Upper lobe of left lung (tissue), 6 donors: Measurements from ENCODE around the gene COLEC11. TPM values are rescaled to one million over a fixed set of nuclear protein-coding genes. Genes with fewer than 3 reads are reported as not detected.

Experiments used
- ATAC-seq, 2 donors: fragments of 200-7000 bp; cut with Tn5 transposase; one replicate each; pipeline ENCODE4 v1.9.1; 2022; ENCODE audit warnings: mild to moderate bottlenecking in 2 of 2, moderate library complexity in 2 of 2; ENCODE audit not compliant: low FRiP score in 2 of 2
- DNase-seq, 2 donors: peaks; one replicate each; pipeline ENCODE4 v3.0.0-alpha.2; 2019 to 2020
- H3K27ac ChIP-seq, 4 donors: fragments of 200-600 bp; sonication (generic); one replicate each; pipeline ENCODE4 v1.5.1; 2016 to 2019
- H3K27me3 ChIP-seq, 4 donors: fragments of 200-600 bp; sonication (generic); one replicate each; pipeline ENCODE4 v1.5.1; 2017 to 2019
- H3K36me3 ChIP-seq, 4 donors: fragments of 200-600 bp; sonication (generic); one replicate each; pipeline ENCODE4 v1.5.1; 2016 to 2019
- H3K4me1 ChIP-seq, 4 donors: fragments of 200-600 bp; sonication (generic); one replicate each; pipeline ENCODE4 v1.5.1; 2018 to 2019
- H3K4me3 ChIP-seq, 4 donors: fragments of 200-600 bp; sonication (generic); one replicate each; pipeline ENCODE4 v1.5.1; 2017 to 2019; ENCODE audit warnings: mild to moderate bottlenecking in 2 of 4, moderate library complexity in 1 of 4
- H3K9me3 ChIP-seq, 4 donors: fragments of 200-600 bp; sonication (generic); one replicate each; pipeline ENCODE4 v1.5.1; 2018 to 2019
- EP300 ChIP-seq, 4 donors: sonication (generic); formaldehyde crosslinking; IDR thresholded peaks; one replicate each; pipeline ENCODE4 v1.5.1; 2017; ENCODE audit warnings: antibody characterized with exemption in 4 of 4, control low read depth in 2 of 4
- POLR2A ChIP-seq, 4 donors: fragments of 450-650 bp; IDR thresholded peaks; one replicate each; pipeline ENCODE4 v1.5.1; 2016 to 2017; ENCODE audit warnings: antibody characterized with exemption in 4 of 4, mild to moderate bottlenecking in 2 of 4
- POLR2AphosphoS5 ChIP-seq, 2 donors: sonication (generic); formaldehyde crosslinking; IDR thresholded peaks; one replicate each; pipeline ENCODE4 v1.5.1; 2017; ENCODE audit warnings: antibody characterized with exemption in 2 of 2
- WGBS, 2 donors: methylation state at CpG; one replicate each; pipeline ENCODE4 v1.1.5; 2017 to 2018; 5-methylcytosine and 5-hydroxymethylcytosine counted together
- total RNA-seq, 6 donors: library from RNA; depleted of rRNA in 4 of 6; stranded (reverse); fragments of >200 nt in 4 of 6; gene quantifications; one replicate each; pipeline versions ENCODE4 v1.1.0 to v1.2.1, GENCODE V29; 2016 to 2021
- TF ChIP-seq, protein P1 (sequence below), 6 experiments: fragments of 450-650 bp in 4 of 6; fragments of 200-600 bp in 2 of 6; sonication (generic) in 2 of 6; IDR thresholded peaks; one replicate each; pipeline ENCODE4 v1.5.1; 2016 to 2019; ENCODE audit warnings: antibody characterized with exemption in 6 of 6
- donor health status: DM: no; HTN: no; CAD: no; lungs with moderate emphysema.
- donor health status: DM: no; HTN: yes; CAD: no; lungs with severe emphysema.

The COLEC11 gene
- total RNA-seq, 6 donors from 2014 or later, result 0.79 to 2.3 (median 1.3) TPM; not detected in 1

DNA sequence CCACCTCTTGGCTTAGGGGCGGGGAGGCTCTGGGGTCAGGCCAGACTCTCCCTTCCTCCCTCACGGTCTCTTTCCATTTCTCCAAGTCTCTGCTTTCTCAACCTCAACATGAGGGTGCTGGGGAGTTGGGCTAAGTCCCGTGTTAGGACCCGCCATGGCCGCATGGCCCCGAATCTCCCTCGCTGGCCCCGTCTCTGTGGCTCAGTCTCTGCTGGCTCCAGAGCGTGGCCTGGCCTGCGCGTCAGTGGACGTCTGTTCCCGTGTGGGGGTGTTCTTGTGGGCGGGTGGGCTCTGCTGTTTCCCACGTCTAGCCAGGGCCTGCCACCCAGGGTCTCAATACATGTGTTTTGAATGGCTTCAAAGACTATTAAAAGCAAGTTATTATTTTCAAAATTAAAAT is 75.5 kb downstream of the COLEC11 start:
- Histone ChIP-seq H3K27ac (no peak overlapping the region), H3K4me1 (peaks cover 0 to 3% (median 0%) of the 10 kb centered on the region in 4 donors), H3K27me3 (no peaks in the 10 kb centered on the region), H3K36me3 (no peaks in the 10 kb centered on the region), H3K9me3 (no peaks in the 10 kb centered on the region), H3K4me3 (no peak overlapping the region)
- no peak for TF ChIP-seq POLR2AphosphoS5 (IDR thresholded peaks at IDR 0.05)
- TF ChIP-seq, protein P1, sequence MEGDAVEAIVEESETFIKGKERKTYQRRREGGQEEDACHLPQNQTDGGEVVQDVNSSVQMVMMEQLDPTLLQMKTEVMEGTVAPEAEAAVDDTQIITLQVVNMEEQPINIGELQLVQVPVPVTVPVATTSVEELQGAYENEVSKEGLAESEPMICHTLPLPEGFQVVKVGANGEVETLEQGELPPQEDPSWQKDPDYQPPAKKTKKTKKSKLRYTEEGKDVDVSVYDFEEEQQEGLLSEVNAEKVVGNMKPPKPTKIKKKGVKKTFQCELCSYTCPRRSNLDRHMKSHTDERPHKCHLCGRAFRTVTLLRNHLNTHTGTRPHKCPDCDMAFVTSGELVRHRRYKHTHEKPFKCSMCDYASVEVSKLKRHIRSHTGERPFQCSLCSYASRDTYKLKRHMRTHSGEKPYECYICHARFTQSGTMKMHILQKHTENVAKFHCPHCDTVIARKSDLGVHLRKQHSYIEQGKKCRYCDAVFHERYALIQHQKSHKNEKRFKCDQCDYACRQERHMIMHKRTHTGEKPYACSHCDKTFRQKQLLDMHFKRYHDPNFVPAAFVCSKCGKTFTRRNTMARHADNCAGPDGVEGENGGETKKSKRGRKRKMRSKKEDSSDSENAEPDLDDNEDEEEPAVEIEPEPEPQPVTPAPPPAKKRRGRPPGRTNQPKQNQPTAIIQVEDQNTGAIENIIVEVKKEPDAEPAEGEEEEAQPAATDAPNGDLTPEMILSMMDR (IDR thresholded peaks at IDR 0.05), result no peak
- TF ChIP-seq EP300 (IDR thresholded peaks at IDR 0.05), result no peak
- no peak for TF ChIP-seq POLR2A (IDR thresholded peaks at IDR 0.05)
- ATAC-seq (no peak), DNase-seq (peak in 1 of 2 donors; percentile 72)
- 92% methylated on average over 15 of the region's 15 CpGs for WGBS, 2 donors

DNA sequence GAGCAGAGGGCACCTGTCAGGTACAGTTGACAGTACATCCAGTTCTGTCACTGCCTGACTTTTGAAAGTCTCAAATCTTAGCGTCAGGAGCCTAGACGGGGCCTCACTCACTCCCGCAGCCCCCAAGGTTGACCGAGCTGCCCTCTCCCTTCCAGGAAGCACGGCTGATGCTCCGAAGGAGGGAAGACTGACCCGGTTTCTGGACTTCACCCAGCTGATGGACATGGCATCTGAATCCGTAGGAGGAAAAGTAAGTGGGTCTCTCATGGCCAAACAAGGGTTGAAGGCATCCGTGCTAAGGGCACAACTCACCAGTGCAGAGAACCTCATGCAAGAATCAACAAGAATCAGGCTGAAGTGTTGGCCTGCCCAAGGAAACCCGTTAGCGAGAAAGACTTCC is 76.0 kb downstream of the COLEC11 start:
- Histone ChIP-seq H3K36me3 (no peaks in the 10 kb centered on the region), H3K4me1 (peaks cover 0 to 3% (median 0%) of the 10 kb centered on the region in 4 donors), H3K9me3 (no peaks in the 10 kb centered on the region), H3K27ac (no peak overlapping the region), H3K27me3 (no peaks in the 10 kb centered on the region), H3K4me3 (no peak overlapping the region)
- ATAC-seq (no peak), DNase-seq (no peak)
- 81 to 87% methylated on average over 11 of the region's 11 CpGs for WGBS, 2 donors
- TF ChIP-seq POLR2AphosphoS5 (IDR thresholded peaks at IDR 0.05), result no peak

DNA sequence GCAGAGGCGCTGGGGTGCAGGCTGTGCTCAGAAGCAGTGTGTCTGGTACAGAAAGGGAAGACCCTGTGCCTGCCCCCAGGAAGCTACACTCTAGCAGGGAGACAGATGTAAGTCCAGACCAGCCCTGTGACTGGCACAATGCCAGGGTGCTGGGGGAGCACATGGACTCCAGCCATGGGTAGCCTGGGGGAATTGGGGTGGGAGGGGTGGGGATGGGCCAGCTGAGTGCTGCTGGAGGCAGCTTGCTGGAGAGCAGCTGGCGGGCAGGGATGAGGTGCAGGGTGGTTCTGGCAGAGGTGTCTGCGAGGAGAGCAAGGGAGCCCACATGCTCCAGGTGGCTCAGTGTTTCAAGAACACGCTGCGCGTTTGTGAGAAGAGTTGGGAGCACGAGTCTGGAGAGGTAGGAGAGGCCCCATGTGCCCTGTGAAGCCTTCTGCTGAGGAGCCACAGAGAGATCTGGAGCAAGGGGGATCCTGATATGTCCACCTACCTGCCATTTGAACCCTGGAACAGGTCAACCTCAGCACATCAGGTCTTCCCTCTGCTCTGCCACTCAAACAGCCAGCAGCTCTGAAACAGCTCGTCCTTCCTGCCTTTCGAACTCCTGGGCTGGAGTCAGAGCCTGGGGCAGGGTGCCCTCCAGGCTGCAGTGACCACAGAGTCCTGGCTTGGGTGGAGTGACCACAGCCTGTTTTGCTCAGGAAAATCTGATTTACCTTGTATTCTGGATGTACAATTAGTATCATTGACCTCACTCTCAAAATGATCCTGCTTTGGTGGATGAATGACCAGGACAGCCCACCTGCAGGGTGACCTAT is 78.2 kb downstream of the COLEC11 start:
- TF ChIP-seq POLR2AphosphoS5 (IDR thresholded peaks at IDR 0.05), result no peak
- TF ChIP-seq, protein P1 (IDR thresholded peaks at IDR 0.05), result no peak
- no peak for TF ChIP-seq EP300 (IDR thresholded peaks at IDR 0.05)
- no peak for TF ChIP-seq POLR2A (IDR thresholded peaks at IDR 0.05)
- ATAC-seq, result no peak

DNA sequence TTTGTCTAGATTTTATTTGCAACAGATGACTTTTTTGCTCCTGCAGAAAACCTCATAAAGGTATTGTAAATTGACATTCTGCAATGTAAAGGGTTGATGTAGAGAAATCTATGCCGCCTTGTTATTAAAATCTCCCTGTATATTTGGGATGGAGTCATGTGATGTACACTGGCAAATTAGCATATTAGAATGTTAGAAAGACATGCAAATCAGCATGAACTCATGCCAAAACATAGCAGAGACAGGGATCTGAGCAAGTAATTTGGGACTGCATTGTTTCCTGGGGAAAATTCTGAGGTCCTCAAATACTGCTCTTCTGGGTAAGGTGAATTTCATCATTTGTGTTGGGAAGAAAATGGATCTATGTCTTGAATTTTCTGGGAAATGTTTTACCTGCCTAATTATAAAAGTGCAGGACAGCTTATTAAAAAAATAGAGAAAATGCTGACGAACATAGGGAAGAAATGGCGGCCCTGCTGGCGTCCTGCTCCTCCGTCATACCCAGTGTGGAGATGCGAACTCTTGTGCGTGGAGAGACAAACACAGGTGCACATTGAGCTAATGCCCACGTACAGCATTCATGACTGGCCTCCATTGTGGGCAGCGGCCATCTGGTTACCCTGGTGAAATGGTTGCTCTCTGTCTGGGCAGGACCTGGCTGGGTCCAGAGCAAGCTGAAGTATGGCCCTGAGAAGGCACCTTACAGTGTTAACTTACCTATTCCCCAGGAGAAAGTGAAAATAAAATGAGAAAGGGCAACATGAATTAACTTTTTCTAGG is 79.3 kb downstream of the COLEC11 start:
- Histone ChIP-seq H3K36me3 (no peaks in the 10 kb centered on the region), H3K27me3 (no peaks in the 10 kb centered on the region), H3K27ac (no peak overlapping the region), H3K4me3 (no peak overlapping the region), H3K4me1 (no peaks in the 10 kb centered on the region), H3K9me3 (no peaks in the 10 kb centered on the region)
- no peak for ATAC-seq
- 89 to 90% methylated on average over 8 to 9 of the region's 9 CpGs for WGBS, 2 donors
- TF ChIP-seq POLR2AphosphoS5 (IDR thresholded peaks at IDR 0.05) (no peak), EP300 (IDR thresholded peaks at IDR 0.05) (no peak), POLR2A (IDR thresholded peaks at IDR 0.05) (no peak)
- TF ChIP-seq, protein P1 (IDR thresholded peaks at IDR 0.05), result no peak
- no peak for DNase-seq

More for the DNA sequence above, 78.2 kb downstream of the COLEC11 start:
- H3K27me3 ChIP-seq, result no peaks in the 10 kb centered on the region
- DNase-seq, result no peak
- no peaks in the 10 kb centered on the region for H3K9me3 ChIP-seq
- no peak overlapping the region for H3K27ac ChIP-seq
- 73 to 86% methylated on average over 9 of the region's 9 CpGs for WGBS, 2 donors
- no peak overlapping the region for H3K4me3 ChIP-seq
- no peaks in the 10 kb centered on the region for H3K4me1 ChIP-seq
- no peaks in the 10 kb centered on the region for H3K36me3 ChIP-seq

DNA sequence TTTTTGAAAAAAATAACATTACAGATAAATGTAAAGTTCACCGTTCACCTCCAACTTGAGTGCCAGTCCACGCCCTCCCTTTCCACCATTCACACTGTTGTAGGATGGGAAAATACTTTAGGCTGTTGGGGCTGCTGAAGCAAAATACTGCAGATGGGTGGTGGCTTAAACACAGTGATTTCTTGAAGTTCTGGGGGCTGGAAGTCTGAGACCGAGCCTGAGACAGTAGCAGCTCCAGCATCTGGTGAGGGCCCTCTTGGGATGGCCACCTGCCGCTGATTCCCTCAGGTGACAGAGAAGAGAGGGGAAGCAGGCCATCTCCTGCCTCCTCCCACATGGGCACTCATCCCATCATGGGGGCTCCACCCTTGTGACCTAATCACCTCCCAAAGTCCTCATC is 80.8 kb downstream of the COLEC11 start:
- H3K27ac ChIP-seq, result no peak overlapping the region
- ATAC-seq (peak in 1 of 2 donors; percentile 8), DNase-seq (no peak)
- H3K4me3 ChIP-seq, result no peak overlapping the region
- 88% methylated on average over 4 of the region's 4 CpGs for WGBS, 2 donors
- H3K36me3 ChIP-seq, result no peaks in the 10 kb centered on the region
- H3K9me3 ChIP-seq, result no peaks in the 10 kb centered on the region
- TF ChIP-seq POLR2AphosphoS5 (IDR thresholded peaks at IDR 0.05) (no peak), POLR2A (IDR thresholded peaks at IDR 0.05) (no peak), EP300 (IDR thresholded peaks at IDR 0.05) (no peak)
- TF ChIP-seq, protein P1 (IDR thresholded peaks at IDR 0.05), result no peak
- H3K27me3 ChIP-seq, result no peaks in the 10 kb centered on the region
- no peaks in the 10 kb centered on the region for H3K4me1 ChIP-seq
